Measurements from ENCODE around the gene MYOZ3. TPM values are rescaled to one million over a fixed set of nuclear protein-coding genes. Genes with fewer than 3 reads are reported as not detected.

The MYOZ3 gene
- total and polyA plus RNA-seq, 10 of the 15 experiments (the other 5 are each of a cell fraction or from before 2014, with no cell fraction given), result 0.04 to 1.1 (median 0.10) TPM; not detected in 4

- Histone ChIP-seq H3K4me3 (no peak overlapping the region), H3K27me3 (replicated peaks in 1 of 2; ENCODE audit: control insufficient read depth in 2 of 2, insufficient read depth in 2 of 2, low read length in 1 of 2) (no peaks in the 10 kb centered on the region), H3K36me3 (ENCODE audit: control insufficient read depth in 2 of 2, insufficient read depth in 2 of 2, low read length in 1 of 2) (no peaks in the 10 kb centered on the region; a peak in 1 of 4 replicates), H3K4me2 (ENCODE audit: control insufficient read depth, insufficient read depth) (no peak overlapping the region), H3K4me1 (ENCODE audit: control insufficient read depth, insufficient read depth, low read length) (no peaks in the 10 kb centered on the region), H3K79me2 (ENCODE audit: control insufficient read depth, insufficient read depth, low read length) (no peaks in the 10 kb centered on the region), H3K27ac (ENCODE audit: control insufficient read depth, insufficient read depth) (no peak overlapping the region), H2AFZ (ENCODE audit: control insufficient read depth, low read depth, low read length) (no peak overlapping the region), H3K9me3 (replicated peaks; ENCODE audit: control insufficient read depth, insufficient read depth, low read length) (no peaks in the 10 kb centered on the region), H3K9ac (ENCODE audit: control insufficient read depth, insufficient read depth, low read length) (no peak overlapping the region), H4K20me1 (ENCODE audit: control insufficient read depth, insufficient read depth) (no peaks in the 10 kb centered on the region)
- TF ChIP-seq BHLHE40 (IDR thresholded peaks at IDR 0.05; ENCODE audit: borderline replicate concordance in 1 of 2, low read depth in 2 of 2, low read length in 1 of 2), result no peak
- no peak for TF ChIP-seq ZNF687 (IDR thresholded peaks at IDR 0.05)
- no peak for TF ChIP-seq BACH1 (IDR thresholded peaks at IDR 0.05; ENCODE audit: borderline replicate concordance)
- no peak for TF ChIP-seq SPI1 (IDR thresholded peaks at IDR 0.05; ENCODE audit: borderline replicate concordance, insufficient read depth, low read depth, low read length)
- TF ChIP-seq POU2F2 (IDR thresholded peaks at IDR 0.05; ENCODE audit: borderline replicate concordance, low read depth, low read length), result no peak
- peak; percentile 45 for TF ChIP-seq BCL3 (IDR thresholded peaks at IDR 0.05; ENCODE audit: borderline replicate concordance, insufficient read depth, low read depth, low read length, poor library complexity, severe bottlenecking)
- TF ChIP-seq NR2C1 (IDR thresholded peaks at IDR 0.05), result no peak
- 43% methylated on average over 21 of the region's 21 CpGs for WGBS (ENCODE audit: insufficient coverage, insufficient replicate concordance, low lambda C conversion rate, missing lambda C conversion rate)
- BruUV-seq (replicated peaks), result TSS peak; percentile 5
- ChIA-PET SMC1A (ENCODE audit: uncharacterized antibody, unreplicated experiment) (interaction anchor here (1.0 kb wide), 1 partner anchor 11 kb away, joined by 4 read pairs; no protein-coding TSS in a partner anchor), CTCF (interaction anchor here (2.1 kb wide), 1 partner anchor 16 kb away, joined by 8 read pairs; no protein-coding TSS in a partner anchor), POLR2A (no interaction called here), RAD21 (ENCODE audit: unreplicated experiment) (no interaction called here)
- intact Hi-C loops (cut with micrococcal nuclease; ENCODE audit: unreplicated experiment), result no loop called here
- no peak for ATAC-seq
- no peak for FAIRE-seq
- DNase-seq (ENCODE audit: low read depth, low spot score), result no peak
- in situ Hi-C loops (cut with MboI), result no loop called here
Observed at GRCh38 chr5:150637245-150638052, 23.6 kb upstream of the MYOZ3 start.
